DND-41 (cell line): ENCODE data around the gene BCAS3.

Source experiments
- CTCF ChIP-seq: IDR thresholded peaks from 2 replicates; pipeline ENCODE4 v1.5.1; 2012; ENCODE audit warnings: borderline replicate concordance, low read length, moderate library complexity, mild to moderate bottlenecking; ENCODE audit not compliant: poor library complexity, severe bottlenecking; ENCODE audit errors: extremely low read depth
- EZH2 ChIP-seq: IDR thresholded peaks from 3 replicates; pipeline ENCODE4 v1.6.1; 2012; ENCODE audit warnings: borderline replicate concordance, low read depth, mild to moderate bottlenecking, moderate library complexity, low read length, inconsistent platforms; ENCODE audit not compliant: severe bottlenecking

GRCh38 chr17:60904582-60904981 lies 226.9 kb downstream of the BCAS3 start:
- TF ChIP-seq CTCF (no peak), EZH2 (no peak)
